ELF-1 (cell line): ENCODE results near the gene UBTF.
A peak's percentile ranks its signal among the peaks of the same experiment; 100 is the strongest.

ENCODE experiments used
- DNase-seq: peaks from one replicate; pipeline ENCODE4 v3.0.0-alpha.2; 2016; ENCODE audit warnings: low read depth, low spot score

UBTF gene

GRCh38 chr17:44214896-44215295, 4.6 kb downstream of the UBTF start:
- DNase-seq: no peak

- no peak for DNase-seq
Measured at GRCh38 chr17:44214230-44214494, 5.3 kb downstream of the UBTF start.

- no peak for DNase-seq
Measured at GRCh38 chr17:44213403-44214229, 5.9 kb downstream of the UBTF start.

- DNase-seq: no peak
Measured at GRCh38 chr17:44212507-44213402, 6.7 kb downstream of the UBTF start.

DNA sequence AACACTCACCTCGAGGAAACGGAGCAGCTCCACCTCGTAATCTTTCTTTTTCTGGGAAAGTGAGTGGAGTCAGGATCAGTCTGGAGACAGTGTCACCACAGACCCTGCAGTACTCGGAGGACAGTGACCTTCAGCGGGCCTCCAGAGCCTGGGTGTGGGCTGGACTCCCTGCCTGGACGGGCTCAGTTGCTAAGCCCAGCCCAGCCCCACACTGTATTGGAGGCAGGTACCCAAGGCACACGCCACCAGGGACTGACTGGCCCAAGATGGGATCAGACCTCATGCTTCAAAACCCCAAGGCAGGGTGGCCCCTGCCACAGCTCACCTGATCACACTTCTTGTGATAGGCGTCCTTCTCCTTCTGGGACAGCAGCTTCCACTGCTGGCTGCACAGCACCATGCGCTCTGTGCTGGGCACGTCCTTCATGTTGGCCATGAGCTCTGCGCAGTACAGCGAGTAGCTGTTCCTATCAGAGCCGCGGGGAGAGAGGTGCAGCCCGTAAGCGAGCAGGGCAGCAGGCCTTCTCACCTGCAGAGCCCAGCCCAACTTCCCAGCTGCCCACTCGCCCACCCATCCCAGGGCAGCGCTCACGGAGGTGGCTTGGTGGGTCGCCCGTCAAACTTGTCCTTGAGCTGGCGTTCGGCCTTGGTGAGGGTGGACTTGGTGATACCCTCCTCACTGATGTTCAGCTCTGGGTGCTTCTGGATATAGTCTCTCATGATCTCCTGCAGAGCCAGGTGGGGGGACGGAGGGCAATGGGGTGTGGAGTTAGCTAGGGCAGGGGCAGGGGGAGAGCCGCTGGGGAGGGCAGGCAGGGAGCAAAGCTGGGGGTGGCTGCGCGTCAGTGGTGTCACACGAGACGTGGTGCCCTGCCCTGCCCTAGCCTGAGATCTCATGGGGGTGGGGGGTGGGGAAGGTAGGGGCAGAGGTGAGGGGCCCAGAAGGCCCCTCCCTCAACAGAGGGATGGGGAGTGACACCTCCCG, 7.9 kb downstream of the UBTF start:
- DNase-seq: no peak

GRCh38 chr17:44210342-44211192, 8.9 kb downstream of the UBTF start:
- DNase-seq: peak; percentile 96

DNA sequence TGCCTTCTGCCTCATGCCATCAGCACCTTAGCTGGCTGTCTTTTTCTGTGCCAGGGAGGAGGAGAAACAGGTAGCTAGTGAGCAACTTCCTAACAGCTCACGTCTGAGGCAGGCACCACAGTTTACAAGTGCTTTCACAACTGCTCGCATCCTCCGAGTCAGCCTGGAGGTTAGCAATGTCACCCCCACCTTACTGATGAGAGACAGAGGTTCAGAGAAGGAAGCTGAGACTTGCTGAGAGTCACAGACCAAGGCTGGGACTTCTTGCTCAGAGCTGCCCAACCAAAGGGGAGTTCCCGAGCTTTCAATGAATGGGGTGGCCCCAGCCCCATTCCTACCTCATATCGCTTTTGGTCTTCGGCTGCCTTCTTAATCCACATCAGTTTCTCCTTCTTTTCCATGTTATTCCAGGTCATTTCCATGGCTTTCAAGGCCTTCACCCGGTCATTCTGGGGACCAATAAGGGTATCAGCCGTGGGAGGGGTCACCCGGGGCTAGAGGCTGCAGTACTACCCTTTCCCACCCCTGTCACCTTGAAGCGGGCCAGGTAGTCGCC, 9.6 kb downstream of the UBTF start:
- DNase-seq: no peak

DNA sequence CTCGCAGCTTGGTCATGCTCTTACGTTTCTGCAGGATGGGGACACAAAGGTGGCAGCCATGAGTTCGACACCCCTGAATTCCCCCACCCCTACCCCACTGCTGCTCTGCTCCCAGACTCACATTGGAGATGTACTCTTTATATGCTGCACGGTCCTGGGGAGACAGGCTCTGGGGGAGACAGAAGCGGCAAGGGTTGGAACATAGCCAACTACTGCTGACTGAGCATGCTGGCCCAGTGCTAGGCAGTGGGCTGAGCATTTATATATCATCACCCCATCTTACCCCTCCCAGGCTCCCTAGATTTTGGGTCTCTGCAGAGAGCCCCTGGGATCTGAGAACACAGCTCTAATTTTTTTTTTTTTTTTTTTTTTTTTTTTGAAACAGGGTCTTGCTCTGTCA, 11.7 kb downstream of the UBTF start:
- DNase-seq: no peak

GRCh38 chr17:44207319-44207718, 12.2 kb downstream of the UBTF start:
- DNase-seq: no peak

- DNase-seq: no peak
Measured at GRCh38 chr17:44206825-44207155, 12.7 kb downstream of the UBTF start.

- no peak for DNase-seq
Measured at GRCh38 chr17:44205962-44206824, 13.3 kb downstream of the UBTF start.

DNA sequence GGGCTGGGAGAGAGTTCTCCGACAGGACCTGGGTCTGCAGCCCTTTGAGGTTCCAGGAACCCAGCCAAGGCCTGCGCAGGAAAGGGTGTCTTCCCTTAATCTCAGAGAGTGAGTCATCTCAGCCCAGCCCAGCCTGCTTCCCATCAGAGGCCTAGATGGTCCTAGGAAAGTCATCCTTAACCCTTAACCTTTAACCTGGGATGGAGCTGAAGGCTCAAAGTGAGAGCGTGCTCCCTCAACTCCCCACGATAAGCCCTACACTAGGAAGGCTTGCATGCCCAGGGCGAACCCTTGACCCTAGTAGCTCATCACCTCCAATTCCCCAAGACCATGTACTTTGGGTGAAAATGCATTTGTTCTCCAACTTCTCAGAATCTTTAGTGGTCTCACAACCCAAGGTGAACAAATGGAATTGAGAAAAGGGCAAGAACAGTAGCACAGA, 15.0 kb downstream of the UBTF start:
- no peak for DNase-seq

- DNase-seq: peak; percentile 82
Measured at GRCh38 chr17:44203731-44204440, 15.6 kb downstream of the UBTF start.

DNA sequence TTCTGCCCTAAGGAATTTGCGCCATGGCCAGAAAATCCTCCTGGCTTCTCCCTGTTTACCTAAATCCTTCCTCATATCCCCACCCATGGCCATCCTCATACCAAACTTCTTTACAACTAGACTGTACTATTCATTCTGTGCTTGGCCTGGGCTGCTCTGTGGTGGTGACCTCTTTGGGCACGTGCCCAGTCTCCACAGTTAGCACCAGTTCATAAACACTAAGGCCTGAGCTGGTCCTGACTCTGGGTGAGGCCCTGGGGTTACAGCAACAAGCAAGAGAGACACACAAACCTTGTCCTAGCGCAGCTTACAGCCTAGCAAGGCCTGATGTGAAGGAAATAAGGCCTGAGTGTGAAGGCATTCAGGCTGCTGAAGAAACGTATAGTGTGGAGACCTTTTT, 16.7 kb downstream of the UBTF start:
- DNase-seq: no peak

GRCh38 chr17:44200478-44201155, 18.9 kb downstream of the UBTF start:
- no peak for DNase-seq

- DNase-seq: peak; percentile 96
Measured at GRCh38 chr17:44199553-44200477, 19.7 kb downstream of the UBTF start, which contains the start of gene ATXN7L3. Gene ATXN7L3 (minus strand): TSS chr17:44199884. CDS start chr17:44198070, 1,814 bp downstream.
